Placental pericyte (primary cell): Measurements from ENCODE around the gene ZBTB9. TPM values are rescaled to one million over a fixed set of nuclear protein-coding genes. Genes with fewer than 3 reads are reported as not detected.

Experiments used
- small RNA-seq: library from RNA; depleted of rRNA; stranded (forward); fragments of <200 nt; gene quantifications from one replicate; pipeline ENCODE3, GENCODE V24; 2012; ENCODE audit warnings: low replicate concordance
- total RNA-seq: library from RNA; depleted of rRNA; stranded (reverse); fragments of >200 nt; gene quantifications from 2 replicates; pipeline ENCODE4 v1.2.3, GENCODE V29; 2012

ZBTB9 gene
- total RNA-seq, result 5.5 and 7.0 TPM in 2 replicates

DNA sequence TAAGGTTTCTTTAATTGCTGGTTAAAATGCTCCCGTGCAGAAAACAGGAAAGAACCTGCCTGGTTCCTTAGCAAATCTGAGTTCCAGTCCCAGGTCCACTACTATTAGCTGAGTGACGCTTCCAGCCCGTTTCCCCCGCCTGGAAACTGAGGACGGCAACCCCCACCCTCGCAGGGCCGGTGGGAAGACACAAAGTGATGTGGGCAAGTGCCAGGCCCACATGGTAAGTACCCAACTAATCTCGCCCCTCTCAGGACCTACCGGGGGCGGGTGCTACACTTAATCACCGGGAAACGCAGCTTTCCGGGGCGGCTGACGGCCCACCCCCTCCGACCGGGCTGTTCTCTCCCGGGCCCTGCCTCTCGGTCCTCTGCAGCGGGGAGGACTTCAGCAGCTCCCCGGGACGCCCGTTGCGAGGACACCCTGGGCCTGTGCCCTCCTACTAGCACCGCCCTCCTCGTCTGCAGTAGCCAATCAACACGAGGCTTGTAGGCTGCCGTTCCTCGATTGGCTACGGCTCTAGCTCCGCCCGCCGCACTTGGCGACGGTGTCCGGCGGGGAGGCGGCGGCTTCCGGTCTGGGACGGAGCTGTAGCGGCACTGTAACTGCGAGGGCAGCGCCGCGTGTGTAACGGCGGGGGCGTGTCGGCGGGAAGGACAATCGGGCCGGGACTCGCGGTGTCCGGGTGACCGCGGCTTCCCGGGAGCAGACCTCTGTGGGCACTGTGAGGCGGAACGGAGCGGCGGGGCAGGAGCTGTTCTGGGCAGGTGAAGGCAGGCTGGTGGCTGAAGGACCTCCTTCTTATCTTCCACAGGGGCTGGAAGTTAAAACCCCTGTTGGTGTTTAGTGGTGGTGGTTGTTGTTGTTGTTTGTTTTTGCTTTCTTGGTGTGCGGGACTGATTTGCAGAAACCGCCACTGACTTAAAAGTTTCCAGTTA, at the start of gene ZBTB9:
Gene ZBTB9 (plus strand): TSS at position 568 of the 938 bp plus-strand sequence. CDS start 525 bp downstream, outside the sequence.

GRCh38 chr6:33410711-33411631, 43.4 kb upstream of the ZBTB9 start, which contains the start of gene PHF1:
Gene PHF1 (plus strand): TSS chr6:33411014. CDS start chr6:33412264, 1,250 bp downstream.

GRCh38 chr6:33417903-33418689, 36.3 kb upstream of the ZBTB9 start, which contains the start of gene CUTA:
Gene CUTA (minus strand): TSS chr6:33418107. CDS start chr6:33418000, 107 bp downstream.

DNA sequence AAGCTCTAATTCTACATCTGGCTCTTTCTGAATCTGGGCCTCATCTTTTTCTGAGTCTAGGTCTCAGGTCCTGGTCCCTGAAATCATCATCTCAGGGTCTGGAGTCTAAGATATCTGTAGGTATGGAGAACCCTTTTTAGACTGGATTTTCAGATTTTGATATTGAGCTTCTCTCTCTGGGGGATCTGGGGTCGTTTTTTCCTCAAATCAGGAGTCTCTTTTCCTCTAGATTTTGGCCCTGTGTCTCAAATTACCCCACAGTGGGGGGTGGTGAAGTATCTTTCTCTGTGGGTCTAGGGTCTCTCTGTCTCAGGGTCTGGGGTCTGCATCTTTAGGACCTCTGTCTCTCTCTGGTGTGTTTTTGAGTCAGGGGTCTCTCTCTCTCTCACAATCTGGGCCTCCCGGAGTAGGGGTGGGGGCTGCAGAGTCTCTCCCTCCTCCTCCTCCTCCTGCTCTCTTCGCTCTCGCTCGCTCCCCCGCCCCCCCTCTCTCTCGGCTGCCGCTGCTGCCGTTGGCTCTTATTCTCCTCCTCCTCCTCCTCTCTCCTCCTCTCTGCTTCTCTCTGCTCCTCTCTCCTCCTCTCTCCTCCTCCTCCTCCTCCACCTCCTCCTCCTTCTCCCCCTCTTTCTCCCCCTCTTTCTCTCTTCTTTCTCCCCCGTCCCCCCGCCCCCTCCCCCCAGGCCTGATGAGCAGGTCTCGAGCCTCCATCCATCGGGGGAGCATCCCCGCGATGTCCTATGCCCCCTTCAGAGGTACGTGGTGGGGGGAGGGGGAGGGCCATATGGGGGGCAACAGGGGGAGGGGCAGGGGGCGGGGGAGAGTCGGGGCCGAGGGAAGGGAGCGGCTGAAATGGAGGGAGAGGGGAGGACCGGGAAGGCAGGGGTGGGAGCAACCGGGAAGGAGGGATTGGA, 34.5 kb upstream of the ZBTB9 start, which contains the start of gene SYNGAP1:
Gene SYNGAP1 (plus strand): TSS at position 486 of the 911 bp plus-strand sequence. CDS start 200 bp downstream, at position 686.

Small RNA genes within 50 kb of the gene (small RNA-seq; reads per million reads assigned to genes)
- gene ZBTB9, result not detected

Other genes with a start within 250 kb of the ZBTB9 start
- gene HSD17B8, start 249.9 kb upstream of the ZBTB9 start, total RNA-seq, result 1.0 and 1.5 TPM in 2 replicates
- 20.8 and 39.2 TPM in 2 replicates for gene RING1, start 246.1 kb upstream of the ZBTB9 start, total RNA-seq
- gene VPS52, start 182.7 kb upstream of the ZBTB9 start, total RNA-seq, result 39.0 and 43.2 TPM in 2 replicates
- gene RPS18, start 182.5 kb upstream of the ZBTB9 start, total RNA-seq, result 1,400 and 3,187 TPM in 2 replicates
- 2.4 and 2.6 TPM in 2 replicates for gene B3GALT4, start 177.5 kb upstream of the ZBTB9 start, total RNA-seq
- 76.8 and 93.1 TPM in 2 replicates for gene WDR46, start 165.3 kb upstream of the ZBTB9 start, total RNA-seq
- gene PFDN6, start 165.0 kb upstream of the ZBTB9 start, total RNA-seq, result 22.8 and 29.9 TPM in 2 replicates
- 24.3 and 30.4 TPM in 2 replicates for gene RGL2, start 155.6 kb upstream of the ZBTB9 start, total RNA-seq
- gene TAPBP, start 140.5 kb upstream of the ZBTB9 start, total RNA-seq, result 134 and 176 TPM in 2 replicates
- gene ZBTB22, start 136.8 kb upstream of the ZBTB9 start, total RNA-seq, result 17.5 and 18.3 TPM in 2 replicates
- gene DAXX, start 131.6 kb upstream of the ZBTB9 start, total RNA-seq, result 49.4 and 66.5 TPM in 2 replicates
- gene KIFC1, start 62.8 kb upstream of the ZBTB9 start, total RNA-seq, result 1.1 and 68.3 TPM in 2 replicates
- gene PHF1, start 43.6 kb upstream of the ZBTB9 start, total RNA-seq, result 31.1 and 35.2 TPM in 2 replicates
- 169 and 185 TPM in 2 replicates for gene CUTA, start 36.5 kb upstream of the ZBTB9 start, total RNA-seq
- 6.7 and 7.0 TPM in 2 replicates for gene SYNGAP1, start 34.5 kb upstream of the ZBTB9 start, total RNA-seq
- 19.9 and 28.3 TPM in 2 replicates for gene BAK1, start 125.7 kb downstream of the ZBTB9 start, total RNA-seq
- gene ITPR3, start 166.7 kb downstream of the ZBTB9 start, total RNA-seq, result 19.5 and 47.2 TPM in 2 replicates